Urothelium cell line (cell line): ENCODE data around the gene RAB40C.
"Not testable (repeated sequence)": the region's sequence is repeated elsewhere in the genome, so short reads cannot be mapped to it uniquely, and the experiment has no call there.

Experiments used
- DNase-seq: peaks from one replicate; pipeline ENCODE4 v3.0.0; 2011; ENCODE audit warnings: low spot score, mixed read lengths
- FAIRE-seq: peaks from 2 replicates; lab custom pipeline; 2011; peaks lifted over from hg19 to GRCh38; lab: Jason Lieb, UNC

The RAB40C gene

DNA sequence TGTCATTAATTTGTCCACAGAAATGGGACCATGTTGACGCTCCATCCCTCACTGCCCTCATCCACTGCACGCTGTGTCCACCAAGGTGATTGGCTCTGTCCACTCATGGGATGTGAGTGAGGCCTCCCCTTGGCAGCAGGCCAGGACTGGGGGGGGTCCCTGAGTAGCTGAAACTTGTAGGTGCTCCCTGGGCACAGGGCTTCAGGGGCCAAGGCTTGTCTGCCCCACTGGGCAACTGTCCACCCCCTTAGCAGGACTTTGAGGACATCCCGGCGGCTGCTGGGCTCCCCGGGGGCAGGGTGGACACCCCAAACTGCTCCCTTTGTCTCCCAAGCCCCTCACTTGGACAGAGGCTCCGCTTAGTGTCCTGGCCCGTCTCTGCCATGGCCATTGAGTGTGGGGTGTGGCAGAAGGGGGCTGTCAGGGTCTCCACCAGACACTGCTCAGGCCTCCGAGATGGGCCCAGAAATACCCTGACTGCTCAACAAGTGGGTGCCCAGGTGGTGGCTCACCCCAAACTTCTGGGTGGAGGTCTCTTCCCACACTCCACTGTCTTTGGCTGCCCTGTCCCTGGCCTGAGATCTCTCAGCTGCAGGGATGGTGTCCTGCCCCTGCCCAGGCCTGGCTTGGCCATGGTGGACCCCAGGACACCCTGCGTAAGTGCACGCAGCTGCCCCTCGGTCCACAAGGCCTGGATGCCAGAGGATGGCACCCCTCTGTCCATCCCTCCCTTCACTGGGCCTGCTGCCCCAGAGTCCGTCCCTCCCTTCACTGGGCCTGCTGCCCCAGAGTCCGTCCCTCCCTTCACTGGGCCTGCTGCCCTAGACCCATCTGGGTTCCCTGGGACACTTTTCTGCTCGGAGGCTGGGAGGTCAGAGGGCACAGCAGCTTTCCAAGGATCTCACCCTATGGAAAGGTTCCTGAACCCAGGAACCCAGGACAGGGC, 2.9 kb upstream of the RAB40C start:
- FAIRE-seq (no peak), DNase-seq (no peak)

DNA sequence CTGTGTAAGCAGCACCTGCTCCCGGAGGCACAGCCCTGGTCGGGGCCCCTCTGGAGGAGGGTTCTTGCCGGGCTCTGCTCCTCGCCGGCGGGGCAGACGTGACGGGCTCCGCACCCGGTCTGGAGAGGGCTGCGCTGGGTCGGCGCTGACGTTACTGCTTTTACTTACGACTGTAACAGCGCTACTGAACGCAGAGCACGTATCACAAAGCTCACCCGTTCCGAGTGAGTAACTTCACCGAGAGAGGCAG, 1.3 kb upstream of the RAB40C start:
- DNase-seq (no peak), FAIRE-seq (no peak)

DNA sequence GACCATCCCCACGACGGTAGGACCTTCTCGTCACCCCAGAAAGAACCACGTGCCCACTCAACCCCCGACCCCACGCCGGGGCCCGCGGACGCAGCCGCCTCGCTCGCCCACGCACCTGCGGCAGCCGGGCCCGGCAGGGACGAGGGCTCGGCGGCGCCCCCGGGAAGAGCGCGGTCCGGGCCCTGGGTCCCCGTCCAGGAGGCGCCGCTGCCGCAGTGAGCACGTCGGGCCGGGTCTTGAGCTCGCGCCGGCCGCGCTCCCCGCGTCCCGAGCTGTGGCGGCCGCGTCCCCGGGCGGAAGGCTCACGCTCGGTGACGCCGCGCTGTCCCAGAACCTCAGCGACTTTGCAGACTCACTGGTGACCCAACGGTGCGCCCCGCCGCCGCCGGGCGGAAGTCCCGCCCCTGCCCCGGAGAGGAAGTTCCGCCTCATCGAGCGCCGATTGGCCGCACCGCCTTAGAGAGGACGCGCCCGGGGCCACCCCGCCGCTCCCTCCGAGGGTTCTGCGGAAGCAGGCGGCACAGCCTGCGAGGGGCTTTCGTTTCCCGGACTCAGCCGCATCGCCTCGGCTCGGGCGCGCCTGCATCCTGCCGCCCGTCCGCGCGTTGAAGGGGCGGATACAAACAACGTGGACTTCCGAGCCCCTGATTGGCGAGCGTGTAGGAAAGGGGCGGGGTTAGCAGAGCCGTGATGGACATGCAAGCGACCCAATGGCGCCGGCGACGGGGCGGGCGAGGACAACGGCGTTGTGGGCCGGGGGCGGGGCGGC, 793 bp upstream of the RAB40C start:
- no peak for FAIRE-seq
- peak; percentile 94 for DNase-seq

DNA sequence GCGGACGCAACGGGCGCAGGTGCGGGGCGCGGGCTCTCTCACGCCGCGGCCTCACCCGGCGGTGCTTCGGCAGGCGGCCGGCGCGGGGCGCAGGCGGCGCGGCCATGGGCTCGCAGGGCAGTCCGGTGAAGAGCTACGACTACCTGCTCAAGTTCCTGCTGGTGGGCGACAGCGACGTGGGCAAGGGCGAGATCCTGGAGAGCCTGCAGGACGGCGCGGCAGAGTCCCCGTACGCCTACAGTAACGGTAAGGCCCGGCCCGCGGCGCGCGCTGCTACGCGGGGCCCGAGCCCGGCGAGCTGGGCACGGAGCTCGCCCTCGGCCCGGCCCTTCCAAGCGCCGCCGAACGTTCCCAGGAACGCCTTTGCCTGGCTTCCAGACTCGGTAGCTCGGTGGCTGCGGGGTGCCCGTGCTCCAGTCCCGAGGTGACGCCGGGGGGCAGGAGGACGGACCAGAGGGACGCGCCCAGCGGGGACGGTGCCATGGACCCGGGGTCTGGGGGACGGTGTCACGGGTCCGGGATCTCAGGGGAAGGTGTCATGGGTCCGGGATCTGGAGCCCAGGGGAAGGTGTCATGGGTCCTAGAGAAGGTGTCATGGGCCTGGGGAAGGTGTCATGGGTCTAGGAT, 435 bp downstream of the RAB40C start:
- FAIRE-seq, result no peak

DNA sequence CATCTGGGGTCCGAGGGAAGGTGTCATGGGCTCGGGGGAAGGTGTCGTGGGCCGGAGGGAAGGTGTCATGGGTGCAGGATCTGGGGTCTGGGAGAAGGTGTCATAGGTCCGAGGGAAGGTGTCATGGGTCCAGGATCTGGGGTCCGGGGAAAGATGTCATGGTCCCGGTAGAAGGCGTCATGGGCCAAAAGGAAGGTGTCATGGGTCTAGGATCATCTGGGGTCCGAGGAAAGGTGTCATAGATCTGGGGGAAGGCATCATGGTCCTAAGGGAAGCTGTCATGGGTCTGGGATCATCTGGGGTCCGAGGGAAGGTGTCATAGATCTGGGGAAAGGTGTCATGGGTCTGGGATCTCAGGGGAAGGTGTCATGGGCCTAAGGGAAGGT, 942 bp downstream of the RAB40C start:
- FAIRE-seq (no peak), DNase-seq (no peak)

More for the DNA sequence above, 435 bp downstream of the RAB40C start:
- DNase-seq, result no peak

DNA sequence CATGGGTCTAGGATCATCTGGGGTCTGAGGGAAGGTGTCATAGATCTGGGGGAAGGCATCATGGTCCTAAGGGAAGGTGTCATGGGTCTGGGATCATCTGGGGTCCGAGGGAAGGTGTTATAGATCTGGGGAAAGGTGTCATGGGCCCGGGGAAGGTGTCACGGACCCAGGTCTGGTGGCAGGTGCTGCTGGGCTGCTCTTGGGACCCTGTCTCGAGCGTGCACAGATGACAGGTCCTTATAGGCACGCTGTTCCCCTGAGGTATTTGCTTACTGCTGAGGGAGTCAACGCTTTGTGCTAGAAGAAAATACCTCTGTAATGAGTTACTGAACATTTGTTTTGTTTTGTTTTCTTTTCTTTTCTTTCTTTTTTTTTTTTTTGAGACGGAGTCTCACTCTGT, 1.4 kb downstream of the RAB40C start:
- FAIRE-seq, result no peak

DNA sequence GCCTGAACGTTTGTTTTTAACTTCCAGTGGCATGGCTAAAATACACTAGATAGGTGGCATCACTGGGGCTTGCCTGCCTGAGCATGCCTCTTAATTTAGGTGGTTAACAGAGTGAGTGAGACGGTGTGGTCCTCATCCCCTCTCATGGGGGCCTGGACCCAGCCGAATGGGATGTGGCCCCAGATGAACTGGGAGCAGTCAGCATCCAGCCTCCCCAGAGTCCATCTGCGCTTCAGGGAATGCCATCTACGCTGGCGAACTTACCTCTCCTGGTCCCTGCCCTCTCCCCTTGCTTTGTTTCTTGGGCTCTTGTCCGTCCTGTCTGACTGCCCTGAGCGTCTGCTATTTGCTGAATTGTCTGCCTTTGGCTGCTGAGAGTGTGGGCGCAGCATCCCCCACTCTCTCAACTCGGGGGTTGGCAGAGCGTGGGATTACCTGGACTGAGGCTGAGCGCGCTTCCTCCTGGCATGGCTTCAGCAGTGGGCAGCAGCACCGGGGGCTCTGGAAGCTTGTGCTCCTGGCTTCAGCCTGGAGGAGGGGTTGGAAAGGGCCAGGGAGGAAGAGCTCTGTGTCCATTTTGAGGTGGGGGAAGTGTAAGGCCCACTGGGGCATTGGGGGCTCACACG, 2.1 kb downstream of the RAB40C start:
- DNase-seq (no peak), FAIRE-seq (no peak)

More for the DNA sequence above, 1.4 kb downstream of the RAB40C start:
- DNase-seq, result no peak

DNA sequence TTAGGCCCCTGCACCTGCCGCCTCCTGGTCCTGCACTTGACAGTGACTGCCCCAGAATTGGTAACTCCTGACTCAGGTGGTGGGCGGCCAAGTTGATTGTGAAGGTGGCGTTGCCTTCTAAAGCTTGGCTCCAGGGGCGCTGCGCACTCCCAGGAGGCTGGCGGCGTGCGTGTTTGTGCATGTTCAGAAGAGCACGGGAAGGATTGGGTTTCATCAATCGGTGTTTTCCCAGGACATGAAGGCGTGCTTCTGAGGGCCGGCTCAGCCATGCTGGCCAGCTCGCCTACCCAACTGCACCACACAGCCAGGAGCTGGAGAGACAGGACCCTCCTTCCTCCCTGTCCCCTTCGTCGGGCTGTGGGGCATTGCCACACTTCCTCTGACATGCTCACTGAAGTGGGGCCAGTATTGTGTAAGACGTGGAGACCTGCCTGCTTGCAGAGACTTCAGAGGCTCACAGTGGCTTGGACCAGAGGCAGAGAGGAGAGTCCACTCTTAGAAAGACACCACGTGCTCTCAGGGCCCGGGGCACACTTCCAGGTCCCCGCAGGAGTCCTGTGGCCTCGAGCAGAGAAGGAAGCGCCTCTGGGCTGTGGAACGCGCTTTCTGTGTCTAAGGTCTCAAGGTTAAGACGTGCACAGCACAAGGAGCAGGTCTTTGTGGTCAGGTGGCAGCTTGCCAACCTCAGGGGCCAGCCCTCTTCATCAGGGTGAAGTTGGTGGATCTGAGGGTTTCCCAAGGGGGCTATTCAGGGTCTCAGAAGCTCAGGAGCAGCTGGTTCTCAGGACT, 2.8 kb downstream of the RAB40C start:
- FAIRE-seq, result no peak
- DNase-seq, result no peak

DNA sequence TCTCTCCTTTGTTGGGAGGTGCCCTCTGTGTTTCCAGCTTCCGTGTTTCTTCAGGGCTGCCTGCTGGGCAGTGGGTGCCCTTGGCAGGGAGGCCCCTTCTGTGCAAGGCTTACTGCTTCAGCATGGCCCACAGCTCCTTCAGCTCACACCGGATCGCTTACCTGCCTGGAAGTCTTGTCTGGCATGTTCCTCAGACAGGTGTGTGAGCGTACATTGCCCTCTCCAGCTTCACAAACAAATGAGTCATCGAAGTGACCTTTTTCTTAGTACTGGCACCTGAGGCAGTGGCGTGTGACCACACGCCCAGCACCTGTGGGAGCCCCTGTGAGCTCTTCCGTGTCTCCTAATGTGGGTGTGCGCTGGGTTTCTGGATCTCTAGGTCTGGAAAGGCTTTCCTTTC, 3.5 kb downstream of the RAB40C start:
- FAIRE-seq (no peak), DNase-seq (no peak)

DNA sequence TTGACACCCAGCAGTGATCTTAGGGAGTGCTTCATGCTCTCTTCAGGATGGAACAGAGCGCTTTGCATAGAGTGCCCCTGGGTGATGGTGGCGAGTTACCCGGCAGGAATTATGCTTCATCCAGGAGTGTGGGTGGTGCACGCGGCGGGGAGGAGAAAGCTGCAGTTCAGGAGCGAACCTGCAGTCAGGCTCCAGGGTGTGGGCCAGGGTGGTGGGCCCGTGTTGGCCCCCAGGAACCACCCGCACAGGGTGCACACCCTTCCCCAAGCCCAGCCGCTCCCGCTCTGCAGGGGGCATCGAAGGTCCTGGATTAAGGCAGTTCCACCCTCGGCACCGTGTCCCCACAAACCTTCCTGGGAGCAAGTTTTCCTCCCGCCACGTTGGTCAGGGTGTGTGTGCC, 3.9 kb downstream of the RAB40C start:
- DNase-seq, result no peak
- FAIRE-seq, result no peak

DNA sequence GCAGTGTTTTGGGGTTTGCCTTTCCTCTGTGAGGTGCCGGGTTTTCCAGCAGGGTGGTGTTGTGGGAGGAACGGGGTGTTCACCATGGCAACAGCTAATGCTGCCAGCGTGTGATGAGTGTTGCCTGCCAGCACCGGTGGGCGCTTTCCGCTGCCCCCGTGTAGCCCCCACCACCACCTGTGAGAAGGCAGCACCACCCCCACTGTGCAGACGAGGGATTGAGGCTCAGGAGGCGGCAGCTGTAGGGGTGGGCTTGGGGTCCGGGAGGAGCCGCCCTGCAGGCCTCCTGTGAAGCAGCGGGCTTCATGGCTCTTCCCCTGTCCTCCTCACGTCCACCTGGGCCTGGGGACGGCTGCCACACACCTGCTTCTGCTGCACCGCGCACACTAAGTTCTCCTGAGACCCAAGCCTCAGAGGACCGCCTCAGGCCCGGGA, 5.2 kb downstream of the RAB40C start:
- DNase-seq (no peak), FAIRE-seq (no peak)

DNA sequence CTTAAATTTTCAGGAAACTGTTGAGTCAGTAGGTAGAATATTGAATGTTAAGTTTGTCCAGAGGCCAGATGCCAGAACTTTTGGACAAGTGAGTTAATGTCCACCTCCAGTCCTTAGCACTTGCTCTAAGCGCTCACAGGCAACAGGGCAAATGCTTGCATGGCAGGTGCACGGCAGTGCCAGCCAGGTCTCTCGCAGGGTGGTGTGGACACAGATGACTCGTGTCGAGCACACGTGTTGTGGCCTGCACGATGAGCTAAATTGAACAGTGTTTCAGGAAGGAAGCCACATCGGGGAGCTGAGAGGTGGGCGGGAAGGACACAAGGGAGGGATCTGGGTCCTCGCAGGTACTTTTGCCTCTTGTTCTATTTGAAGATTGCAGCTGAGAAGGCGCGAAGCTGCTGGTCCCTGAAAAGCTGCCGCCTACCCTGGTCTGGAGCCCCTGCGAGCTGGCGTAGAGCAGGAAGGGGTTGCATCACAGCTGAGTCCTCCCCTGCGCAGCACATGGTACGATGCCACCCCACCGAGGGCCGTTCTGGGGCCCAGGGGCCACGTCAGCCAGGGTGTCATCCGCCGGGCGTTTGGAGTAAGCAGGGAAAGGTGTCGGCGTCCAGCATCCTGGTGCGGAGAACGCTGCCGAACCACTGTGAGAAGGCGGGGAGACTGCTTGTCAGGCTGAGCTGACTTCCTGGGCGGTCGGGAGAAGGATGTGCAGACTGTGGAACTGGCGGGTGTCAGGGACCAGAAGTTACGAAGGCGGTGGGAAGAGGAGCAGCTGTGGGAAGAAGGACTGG, 6.3 kb downstream of the RAB40C start:
- no peak for FAIRE-seq
- DNase-seq, result no peak

DNA sequence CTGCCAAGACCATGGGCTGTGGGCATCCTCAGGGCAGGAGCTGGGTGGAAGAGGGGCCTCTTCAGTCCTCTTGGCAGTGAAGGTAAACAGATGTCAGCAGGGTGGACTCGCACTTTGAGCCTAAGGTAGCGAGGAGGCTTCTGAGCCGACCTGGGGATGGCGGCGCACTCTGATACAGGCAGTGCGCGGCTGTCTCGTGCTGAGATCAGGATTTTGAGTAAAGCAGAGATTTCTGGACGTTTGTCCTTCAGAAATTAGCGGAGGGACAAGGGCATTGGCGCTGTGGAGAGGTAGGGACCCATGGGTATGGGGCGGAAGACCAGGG, 6.8 kb downstream of the RAB40C start:
- DNase-seq, result no peak
- FAIRE-seq, result no peak

DNA sequence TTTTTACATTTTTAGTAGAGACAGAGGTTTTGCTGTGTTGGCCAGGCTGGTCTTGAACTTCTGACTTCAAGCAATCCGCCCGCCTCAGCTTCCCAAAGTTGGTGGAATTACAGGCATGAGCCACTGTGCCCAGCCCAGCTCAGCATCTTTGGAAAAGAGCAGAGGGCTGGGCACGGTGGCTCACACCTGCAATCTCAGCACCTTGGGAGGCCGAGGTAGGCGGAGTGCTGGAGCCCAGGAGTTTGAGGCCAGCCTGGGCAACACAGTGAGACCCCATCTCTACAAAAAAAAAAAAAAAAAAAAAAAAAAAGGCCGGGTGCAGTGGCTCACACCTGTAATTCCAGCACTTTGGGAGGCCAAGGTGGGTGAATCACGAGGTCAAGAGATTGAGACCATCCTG, 7.8 kb downstream of the RAB40C start:
- not testable (repeated sequence) for FAIRE-seq, DNase-seq

DNA sequence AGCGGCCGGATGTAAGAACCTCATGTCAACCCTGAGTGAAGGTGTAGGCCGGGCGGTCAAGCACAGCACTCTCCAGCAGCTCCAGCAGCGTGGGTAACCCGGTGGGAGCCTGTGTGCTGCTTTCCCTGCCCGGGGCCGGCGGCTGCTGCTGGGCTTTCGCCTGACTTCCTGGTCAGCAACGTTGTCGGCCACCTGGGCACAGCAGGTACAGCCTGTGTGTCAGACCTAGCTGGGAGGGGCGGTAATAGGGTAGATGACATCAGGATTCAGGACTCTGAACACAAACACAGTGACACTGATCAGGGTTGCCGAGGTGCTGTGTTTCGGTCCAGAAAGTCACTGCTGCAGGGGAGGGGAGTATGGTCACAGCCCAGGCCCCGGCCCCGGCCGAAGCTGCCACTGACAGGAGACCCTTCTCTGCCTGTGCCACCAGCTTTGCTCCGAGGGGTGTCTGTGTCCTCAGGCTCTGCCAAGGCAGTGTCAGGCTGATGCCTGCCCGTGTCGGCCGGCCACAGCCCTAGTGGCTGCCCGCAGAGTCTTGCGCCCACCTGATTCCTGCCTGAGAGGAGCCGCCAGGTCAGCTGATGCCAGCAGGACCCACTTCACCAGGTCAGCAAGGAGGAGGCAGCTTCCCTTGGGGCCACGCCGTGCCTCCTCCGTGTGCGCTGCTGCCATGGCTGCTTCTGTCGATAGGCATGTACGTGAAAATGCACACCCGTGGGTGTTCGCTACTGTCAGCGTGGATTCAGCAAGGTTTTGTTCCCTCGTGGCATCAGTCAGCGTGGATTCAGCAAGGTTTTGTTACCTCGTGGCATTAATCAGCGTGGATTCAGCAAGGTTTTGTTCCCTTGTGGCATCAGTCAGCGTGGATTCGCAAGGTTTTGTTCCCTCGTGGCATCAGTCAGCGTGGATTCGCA, 9.2 kb downstream of the RAB40C start:
- FAIRE-seq, result no peak

DNA sequence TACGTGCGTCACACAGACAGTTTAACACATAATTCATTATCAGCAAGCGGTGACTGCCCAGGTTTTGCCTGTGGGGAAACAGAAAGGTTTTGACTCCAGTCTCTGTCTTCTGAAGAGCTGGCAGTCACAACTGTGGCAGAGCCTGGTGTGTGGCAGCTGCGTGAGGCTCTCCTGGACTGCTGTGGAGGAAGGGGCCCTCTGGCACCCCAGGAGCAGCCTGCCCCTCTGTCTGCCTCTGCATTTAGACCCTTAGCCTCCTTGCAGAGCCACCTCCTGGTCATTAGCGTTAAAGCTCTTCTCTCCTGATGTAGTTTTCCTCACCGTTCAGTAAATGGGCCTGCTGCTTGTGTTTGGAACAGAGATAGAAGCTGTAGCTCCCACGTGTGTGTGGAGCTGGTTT, 10.9 kb downstream of the RAB40C start:
- no peak for DNase-seq
- FAIRE-seq, result no peak

More for the DNA sequence above, 9.2 kb downstream of the RAB40C start:
- DNase-seq, result no peak

DNA sequence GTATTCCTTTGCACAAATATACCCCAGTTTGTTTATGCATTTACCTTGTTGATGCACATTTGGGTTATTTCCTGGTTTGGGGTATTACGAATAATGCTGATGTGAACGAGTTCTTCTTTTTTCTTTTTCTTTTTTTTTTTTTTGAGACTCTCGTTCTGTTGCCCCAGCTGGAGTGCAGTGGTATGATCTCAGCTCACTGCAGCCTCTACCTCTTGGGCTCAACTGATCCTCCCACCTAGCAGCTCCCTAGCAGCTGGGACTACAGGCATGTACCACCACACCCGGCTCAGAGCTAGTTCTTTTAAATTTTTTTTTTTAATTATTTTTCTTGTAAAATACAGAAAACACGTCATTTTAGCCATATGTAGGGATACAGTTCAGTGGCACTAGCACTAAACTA, 14.1 kb downstream of the RAB40C start:
- DNase-seq, result no peak
- no peak for FAIRE-seq

DNA sequence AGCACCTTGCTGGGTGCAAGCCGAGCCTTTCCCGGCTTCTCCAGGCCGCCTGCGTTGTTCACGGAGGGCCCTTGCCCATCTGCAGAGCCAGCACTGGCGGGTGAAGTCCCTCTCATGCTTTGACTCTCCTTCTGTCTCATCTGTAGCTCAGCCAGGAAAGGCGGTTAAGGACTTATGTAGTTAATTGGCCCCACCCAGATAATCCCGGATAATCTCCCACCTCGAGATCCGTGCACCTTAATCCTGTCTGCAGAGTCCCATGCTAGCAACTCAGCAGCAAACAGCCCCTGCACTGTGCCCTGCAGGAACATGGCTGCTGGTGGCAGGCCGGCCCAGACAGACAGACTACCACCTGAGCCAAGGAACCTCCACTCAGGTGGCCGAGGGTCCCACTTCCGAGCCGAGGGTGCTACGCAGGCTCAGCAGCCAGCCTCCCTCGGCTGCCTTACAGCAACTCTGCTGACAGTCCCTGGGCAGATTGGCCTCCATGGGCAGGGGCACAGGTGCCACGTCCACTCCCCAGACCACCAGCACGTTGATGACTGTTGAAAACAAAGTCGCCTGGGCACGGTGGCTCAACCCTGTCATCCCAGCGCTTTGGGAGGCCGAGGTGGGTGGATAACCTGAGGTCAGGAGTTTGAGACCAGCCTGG, 16.9 kb downstream of the RAB40C start:
- FAIRE-seq, result no peak
- no peak for DNase-seq
